ENCODE data around the gene FCF1.

DNA sequence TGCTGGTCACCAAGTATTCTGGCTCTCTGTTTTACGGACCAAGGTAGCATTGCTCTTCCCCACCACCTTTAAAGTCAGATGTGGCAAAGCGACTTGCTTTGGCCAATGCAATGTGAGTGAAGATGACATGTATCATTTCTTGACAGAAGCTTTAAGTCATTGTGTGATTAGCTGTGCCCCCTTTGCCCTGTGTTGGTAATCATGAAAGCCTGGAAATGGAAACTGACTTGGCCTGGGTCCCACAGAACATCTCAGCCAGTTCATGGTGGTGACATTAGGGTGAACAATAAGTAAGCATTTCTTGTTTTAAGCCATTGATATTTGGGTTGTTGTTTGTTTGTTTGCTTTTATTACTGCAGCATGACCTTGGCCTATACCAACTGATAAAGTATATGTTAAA, 34.3 kb downstream of the FCF1 start:
- no peak for TF ChIP-seq CTCF (IDR thresholded peaks at IDR 0.05)
- TF ChIP-seq POLR2A (IDR thresholded peaks at IDR 0.05) = no peak
